Activated CD4-positive, alpha-beta T cell treated with anti-CD3 and anti-CD28 coated beads, Interleukin-2, amount 50 U/mL, for 48 hours (primary cell): ENCODE data around the gene TBC1D1.

Experiments
- DNase-seq, 2 experiments: peaks; one replicate each; pipeline ENCODE4 v3.0.0-alpha.2; 2020

Gene TBC1D1

DNA sequence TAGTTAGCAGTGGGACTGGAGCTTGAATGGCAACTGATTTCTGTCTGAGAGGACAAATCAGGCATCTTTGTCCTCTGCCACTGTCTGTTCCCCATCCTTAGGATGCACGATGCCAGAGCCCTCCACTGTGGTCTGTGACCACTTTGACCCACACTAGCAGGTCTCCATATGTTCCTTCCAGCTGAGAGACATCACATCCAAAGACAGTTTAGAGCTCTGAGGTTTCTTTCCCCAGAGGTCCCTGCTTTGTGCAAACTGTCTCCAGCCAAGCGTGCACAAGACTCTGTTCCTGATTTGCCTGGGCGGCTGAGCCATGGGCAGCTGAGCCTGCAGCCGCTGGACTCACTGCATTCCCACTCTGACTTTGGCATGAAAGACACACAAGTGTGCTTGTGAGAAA lies 167.3 kb downstream of the TBC1D1 start:
- no peak for DNase-seq

DNA sequence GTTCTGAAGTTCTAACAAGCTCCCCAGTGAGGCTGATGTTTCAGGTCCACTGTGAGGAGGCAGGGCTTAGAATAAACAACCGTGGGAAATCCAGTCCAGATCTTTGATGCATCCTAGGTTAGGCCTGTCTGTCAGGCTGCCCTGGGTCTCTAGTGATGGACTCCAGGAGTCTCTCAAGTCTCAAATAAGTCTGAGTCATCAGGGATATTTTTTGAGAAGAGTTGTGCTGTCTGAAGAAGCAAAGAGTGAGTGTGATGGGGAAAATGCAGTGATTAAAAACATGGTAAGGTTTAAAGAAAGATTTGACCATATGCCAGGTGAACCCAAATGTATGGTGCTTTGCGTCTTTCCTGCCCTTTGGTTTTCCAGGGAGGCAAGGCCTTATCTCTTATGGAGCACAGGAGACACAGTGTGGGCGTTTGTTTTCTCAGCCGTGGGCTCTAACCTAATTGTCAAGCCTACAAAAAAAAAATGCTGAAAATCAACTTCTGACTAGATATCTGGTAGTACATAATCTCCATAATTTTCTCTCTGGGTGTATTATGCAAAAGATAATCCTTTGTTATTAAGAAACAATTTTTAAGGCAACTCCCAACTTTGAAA lies 170.0 kb downstream of the TBC1D1 start:
- no peak for DNase-seq

DNA sequence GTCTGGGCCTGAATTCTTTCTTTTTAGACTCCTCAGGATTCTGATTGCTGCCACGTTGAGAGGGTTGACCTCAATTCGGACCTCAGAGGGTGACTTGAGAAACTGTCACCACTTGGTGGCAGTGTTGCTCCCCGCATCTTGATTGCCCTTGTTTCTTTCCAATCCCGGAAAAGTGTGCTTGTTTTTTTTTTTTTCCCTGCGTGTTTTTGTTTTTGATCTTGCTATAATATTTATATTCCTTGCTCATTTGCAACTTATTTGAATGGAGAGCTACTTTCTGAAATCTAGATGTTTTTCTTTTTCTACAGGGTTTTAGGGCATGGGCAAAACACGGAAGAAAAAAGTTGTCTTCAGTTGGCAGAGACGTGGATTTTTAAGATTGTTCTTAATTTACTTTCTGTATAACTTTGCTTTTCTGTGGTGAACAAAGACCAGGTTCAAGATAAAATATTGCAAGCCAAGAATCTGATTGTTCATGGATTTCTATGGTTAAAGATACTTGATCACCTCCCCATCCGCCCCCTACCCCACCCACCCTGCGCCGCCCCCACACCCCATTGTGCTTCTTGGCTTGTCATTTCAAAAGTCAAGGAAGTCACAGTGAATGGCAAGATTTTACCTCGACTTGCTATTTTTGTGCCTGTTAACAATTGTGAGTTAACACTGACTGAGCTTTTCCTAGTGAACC lies 171.3 kb downstream of the TBC1D1 start:
- DNase-seq = peak; percentile 72 to 80

DNA sequence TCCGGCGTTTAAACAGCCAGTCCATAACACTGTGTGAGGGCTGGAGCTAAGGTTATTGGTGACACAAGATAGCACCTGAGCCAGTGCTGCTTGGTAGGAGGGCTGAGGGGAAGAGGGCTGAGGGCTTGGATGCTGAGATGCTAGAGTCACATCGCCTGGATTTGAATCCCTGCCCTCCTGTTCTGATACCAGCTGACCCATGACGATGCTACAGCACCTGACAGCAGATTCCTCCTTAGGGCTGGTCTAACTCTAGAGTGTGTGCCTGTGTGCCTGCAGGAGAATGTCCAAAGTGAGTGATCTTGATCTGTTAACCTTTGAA lies 171.9 kb downstream of the TBC1D1 start:
- no peak for DNase-seq

DNA sequence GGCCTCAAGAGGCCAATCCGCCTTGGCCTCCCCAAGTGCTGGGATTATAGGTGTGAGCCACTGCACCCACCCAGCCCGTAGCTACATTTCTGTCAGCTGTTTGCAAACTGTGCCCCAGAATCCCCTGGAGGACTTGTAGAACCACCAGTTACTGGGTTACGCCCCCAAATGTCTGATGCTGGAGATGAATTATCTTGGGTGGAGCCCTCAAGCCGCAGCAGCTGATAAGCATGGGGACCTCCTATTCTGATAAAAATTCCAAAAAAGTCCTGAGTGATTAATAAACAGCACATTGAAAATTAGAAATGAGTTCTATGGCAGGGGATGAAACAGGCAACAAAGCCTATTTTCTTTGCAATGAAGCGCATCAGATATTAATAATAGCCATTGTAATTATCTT lies 174.3 kb downstream of the TBC1D1 start:
- DNase-seq = no peak

DNA sequence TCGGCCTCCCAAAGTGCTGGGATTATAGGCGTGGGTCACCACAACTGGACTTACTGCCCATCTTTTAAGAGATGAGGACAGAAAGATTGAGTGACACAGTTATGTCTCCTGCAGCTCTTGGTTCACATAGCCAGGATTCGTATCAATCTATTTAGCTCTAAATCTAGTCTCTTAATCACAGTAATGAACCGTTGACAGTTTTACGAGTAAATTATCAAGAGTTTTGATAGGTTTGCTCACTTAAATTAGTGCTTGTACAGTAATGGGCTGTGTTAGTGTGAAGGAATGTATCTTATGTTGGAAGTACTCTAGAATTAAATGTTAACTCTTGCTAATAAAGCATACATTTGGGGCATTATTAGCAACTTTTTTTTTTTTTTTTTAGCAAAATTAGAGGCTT lies 175.0 kb downstream of the TBC1D1 start:
- no peak for DNase-seq

DNA sequence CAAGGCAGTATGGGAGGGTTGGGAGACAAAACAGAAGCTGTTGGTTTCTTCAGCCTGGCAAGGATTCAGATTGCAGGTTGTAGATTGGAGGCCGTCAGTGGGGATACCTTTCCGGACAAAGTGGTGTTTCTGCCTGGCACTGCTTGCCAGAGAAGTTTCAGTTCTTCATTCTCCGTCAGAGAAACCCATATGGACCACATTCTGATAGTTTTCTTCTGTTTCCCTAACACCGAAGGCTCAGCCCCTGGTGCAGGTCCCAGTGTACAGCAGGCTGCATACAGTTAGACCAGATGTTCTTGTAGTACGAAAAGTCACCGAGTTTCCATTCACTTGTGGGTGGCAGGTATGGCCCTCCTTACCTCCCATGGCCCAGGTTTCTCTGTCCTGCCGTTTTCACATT lies 176.6 kb downstream of the TBC1D1 start:
- DNase-seq = no peak

DNA sequence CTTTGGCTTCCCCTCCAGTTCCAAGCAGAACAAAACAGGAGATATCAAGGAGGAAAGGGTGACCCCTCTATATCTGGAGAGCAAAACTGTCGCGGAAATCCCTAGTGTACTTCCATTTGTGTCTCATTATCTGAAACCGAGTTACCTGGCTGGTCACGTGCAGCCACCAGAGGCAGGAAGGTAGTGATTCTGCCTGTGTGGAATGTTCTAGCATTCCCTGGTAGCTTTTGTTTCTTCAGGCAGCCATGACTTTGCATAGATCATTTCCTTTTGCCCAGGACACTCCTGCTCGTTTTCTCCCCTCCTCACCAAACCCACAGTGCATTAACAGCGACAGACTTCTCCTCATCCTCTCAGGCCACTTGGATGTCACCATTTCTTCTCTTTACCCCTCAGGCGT lies 177.2 kb downstream of the TBC1D1 start:
- DNase-seq = no peak

DNA sequence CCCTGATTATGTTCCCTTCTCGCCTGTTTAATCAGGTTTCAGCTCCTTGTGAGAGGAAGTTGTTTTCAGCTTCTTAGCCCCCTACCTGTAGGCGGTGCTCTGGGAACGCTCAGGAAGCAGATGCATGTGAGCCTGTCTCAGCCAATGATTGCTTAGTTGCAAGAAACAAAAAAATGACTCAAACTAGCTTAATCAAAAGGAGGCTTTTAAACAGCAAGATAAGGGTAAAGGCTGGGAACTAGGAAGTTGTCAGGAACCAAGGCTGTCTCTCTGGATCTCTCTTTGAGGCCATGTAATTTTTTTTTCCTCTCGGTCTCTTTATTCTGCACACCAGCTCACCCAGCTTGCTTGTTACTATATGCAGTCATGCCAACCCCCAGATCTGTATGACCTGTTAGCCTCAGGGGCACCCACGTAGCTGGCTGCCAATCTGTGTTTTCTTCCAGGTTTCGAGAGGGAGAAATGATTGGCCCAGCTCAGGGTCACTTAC lies 178.4 kb downstream of the TBC1D1 start:
- DNase-seq = peak; percentile 21 to 42

DNA sequence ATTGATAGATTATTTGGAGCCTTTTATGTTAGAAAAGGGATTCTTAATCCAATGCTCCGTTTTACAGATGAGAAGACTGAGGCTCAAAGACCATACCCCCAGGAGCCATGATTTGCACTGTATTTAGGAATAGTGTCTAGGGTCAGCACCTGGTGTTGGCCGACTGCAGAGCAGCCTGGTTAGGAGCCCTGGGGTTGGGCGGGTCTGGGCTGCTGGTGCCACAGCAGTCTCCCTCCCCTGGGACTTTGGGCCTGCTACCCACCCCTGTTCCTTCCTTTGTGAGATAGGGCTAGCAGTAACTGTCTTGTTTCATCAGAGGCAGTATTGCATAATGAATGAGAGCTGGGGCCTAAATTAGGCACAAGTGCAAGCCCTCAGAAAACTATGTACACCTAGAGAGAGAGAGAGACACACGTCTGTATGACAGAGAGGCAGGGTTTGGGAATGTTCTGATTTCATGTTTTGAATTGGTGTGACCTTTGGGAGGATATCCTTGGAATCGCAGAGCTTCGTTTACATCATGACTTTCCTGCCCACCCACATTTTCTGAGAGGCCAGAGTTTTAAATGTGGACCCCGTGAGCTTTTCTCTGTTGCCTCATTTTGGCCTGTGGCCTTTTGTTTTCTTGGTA lies 181.0 kb downstream of the TBC1D1 start:
- no peak for DNase-seq

DNA sequence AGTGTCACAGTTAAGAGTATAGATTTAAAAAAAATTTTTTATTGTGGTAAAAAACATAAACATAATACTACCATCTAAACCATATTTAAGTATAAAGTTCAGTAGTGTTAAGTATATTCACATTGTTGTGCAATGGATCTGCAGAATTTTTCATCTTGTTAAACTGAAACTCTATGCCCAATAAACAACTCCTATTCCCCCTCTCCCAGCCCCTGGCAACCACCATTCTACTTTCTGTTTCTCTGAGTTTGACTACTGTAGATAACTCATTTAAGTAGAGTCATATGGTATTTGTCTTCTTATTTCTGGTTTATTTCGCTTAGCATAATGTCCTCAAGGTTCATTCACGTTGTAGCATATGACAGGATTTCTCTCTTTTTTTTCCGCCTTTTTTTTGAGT lies 181.7 kb downstream of the TBC1D1 start:
- DNase-seq = no peak

DNA sequence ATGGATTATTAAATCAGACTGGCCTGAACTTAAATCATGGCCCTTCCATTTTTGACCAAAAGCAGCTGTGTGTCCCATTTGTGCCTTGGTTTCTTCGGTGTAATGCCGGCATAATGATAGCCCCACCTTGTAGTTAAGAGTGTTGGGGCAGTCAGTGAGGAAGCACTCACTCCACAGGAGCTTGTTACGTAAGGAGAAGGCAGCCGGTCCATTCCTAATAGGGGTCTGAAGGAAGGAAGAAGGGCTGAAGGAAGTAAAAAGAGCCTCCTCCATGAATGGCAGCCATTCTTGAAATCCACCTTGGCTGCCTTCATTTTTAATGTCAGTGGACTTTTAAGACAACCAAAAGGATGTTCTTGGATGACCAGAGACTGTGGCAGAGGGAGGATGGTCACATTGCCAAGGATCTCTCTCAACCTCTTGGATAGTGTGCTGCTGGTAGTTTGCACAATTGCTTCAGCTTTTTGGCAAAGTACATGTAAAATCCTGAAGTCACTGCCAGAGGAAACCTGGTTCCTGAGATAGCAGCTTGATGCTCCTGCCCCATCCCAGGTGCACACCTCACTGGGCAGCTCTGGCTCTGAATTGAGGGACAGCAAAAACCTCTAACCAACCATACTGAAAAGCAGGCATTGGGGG lies 182.8 kb downstream of the TBC1D1 start:
- DNase-seq = no peak

DNA sequence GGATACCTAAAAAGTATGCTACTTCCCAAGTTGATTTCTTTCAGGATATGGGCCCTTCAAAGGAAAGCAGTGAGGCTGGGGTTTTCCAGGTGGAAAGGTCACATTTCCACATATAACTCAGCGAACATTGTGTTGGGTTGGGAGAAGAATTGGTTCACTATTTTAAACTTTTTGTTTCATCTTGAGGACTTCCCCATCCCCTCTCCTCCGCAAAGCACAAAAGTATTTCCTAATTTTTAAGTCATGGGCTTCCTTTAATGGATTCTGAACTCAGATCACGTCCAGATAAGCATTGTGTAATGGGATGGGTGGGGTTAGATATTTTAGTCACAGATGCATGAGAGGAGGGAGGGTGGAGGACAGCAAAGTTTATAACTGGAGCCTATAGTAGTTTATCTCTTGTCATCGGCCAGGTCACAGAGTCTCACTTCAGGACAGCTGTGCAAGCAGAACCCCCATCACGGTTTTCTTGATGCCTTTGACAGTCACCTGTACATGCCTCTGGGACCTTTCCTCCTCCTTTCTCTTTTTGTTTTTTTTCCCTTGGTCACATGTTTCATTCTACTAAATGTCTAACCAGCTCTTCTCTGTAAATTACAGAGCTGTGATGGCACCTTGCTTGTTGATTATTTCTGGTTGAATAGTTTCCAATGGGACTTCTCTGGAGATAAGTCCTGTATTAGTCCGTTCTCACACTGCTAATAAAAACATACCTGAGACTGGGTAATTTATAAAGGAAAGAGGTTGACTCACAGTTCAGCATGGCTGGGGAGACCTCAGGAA lies 184.7 kb downstream of the TBC1D1 start:
- DNase-seq = no peak

DNA sequence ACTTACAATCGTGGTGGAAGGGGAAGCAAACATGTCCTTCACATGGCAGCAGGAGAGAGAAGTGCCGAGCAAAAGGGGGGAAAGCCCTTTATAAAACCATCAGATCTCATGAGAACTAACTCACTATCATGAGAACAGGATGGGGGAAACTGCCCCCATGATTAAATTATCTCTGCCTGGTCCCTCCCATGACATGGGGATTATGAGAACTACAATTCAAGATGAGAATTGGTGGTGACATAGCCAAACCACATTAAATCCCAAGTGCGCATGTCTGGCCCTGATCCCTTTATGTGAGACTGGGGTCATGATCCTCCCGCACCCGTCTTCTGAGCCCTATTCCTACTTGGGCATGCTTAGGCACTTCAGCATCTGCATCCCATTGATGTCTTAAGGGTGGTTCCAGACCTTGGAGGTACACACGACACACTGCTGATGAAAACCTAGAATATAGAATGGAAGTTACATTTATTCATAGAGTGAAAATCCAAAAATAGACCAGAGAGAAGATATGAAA lies 185.3 kb downstream of the TBC1D1 start:
- no peak for DNase-seq

DNA sequence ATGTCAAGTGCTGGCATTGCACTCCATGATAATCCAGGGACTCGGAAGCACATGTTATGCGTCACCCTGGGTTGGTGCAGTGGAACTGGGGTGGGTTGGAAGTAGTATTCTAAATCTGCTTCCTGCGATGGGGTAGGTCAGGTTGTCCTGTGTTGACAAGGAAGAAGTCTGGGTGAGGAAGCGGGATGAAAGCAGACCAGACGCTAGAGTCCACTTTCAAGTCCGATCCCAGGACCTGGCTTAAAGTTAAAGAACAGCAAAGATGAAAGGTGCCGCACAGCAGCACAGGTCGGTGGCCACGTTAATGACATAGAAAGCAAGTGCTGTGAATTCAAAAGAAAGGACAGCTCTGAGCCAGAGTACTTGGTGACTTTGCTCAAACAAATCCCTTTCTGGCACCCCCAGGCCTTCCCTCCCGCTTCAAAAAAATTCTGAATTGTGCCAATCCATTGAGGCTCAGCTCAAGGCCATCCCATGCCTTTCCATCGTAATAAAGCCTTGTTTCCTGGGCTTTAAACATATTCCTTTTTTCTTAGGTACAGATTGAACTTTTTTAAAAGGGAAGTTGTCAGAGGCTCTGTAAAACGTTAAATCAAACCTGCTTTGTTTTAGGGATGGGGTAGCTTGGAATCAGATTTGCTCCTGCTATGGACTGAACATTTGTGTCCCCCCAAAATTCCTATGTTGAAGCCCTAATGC lies 187.1 kb downstream of the TBC1D1 start:
- DNase-seq = no peak

DNA sequence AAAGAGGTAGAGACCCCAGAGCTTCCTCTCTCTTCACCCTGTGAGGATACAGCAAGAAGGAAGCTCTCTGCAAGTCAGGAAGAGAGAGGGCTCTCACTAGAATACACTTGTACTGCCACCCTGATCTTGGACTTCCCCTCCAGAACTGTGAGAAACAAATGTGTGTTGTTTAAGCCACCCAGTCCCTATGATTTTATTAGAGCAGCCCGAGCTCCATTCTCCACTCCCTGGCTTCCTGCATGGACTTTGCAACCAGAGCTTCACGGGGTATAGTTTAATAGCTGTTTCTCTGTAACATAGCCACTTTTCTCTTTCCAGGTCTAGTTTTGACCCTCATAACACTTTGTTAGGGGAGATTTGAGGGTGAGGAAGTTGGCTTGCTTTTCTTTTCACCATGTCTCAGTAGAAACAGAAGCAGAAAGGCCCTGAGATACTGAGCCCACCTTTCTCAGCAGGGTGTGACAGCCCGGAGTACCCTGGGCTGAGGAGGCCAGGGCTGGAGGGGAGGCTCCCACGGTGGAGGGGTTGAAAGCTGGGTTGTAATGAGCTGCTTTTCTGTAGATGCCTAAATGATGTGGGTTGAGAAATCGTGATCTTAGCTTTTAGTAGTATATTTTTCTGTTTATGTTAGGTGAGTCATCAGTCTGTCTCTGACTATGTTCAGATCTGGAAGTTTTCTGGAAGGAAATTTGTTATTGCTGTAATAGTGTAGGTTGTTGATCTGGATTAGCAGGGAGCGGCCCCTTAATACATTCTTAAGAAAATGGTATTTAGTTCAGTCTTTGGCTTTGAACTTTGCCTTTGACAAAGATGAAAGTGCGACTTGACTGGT lies 187.9 kb downstream of the TBC1D1 start:
- DNase-seq = no peak

DNA sequence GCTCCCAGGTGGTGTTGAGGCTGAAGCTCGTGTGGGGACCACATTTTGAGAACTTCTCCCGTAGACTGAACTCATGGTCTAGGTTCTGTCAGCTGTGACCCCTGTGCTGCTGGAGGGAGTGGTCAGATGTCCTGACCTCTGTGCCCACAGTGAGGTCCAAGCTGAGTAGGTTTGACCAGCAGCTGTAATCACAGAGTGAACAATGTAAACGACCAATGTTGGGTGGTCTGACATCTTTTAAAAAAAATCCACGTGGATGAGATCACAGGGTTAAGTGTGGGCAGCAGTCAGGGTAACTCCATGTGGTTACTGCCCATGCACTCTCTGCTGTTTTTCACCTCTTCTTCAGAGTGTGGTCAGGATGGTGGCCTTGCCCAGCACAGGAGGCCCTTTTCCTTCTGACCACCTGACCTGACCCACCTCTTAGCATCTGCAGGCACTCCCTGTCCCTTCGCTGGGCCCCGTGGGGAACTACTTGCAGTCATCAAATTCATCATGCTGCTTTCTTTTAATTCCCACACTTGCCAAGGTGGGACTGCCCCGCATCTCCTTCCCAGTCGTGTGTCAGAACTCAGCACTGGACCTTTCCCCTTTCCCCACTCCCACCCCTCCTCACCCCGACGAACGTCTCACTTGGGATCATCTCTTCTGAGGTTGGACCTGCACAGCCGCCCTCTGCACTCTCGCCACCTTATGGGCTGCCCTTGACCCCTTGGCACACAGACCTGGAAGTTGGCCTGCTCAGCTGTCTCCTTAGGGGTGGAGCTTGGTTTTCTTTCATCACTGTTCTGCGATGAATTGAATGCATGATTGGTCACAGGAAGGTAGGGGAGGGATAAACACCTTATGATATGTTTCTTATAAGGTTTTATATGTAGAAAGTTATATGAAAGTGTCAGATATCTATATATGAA lies 189.4 kb downstream of the TBC1D1 start:
- no peak for DNase-seq

DNA sequence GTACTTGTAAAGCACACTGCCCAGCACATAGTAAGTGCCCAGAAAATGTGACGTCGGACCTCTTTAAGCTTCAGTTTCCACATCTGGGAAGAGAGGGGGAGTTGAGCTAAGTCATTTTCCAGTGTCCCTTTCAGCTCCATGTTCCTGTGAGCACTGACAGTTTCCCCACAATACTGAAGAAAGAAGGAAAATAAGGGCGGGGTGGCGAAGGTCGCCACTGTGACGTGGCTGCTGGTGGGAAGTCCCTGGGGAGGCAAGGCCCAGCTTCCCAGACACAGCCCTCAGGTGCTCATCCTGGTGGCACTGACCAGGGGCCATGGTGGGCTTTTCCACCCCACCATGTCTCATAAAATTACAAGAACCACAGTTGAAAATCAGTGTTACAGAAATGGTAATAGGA lies 191.1 kb downstream of the TBC1D1 start:
- DNase-seq = no peak

DNA sequence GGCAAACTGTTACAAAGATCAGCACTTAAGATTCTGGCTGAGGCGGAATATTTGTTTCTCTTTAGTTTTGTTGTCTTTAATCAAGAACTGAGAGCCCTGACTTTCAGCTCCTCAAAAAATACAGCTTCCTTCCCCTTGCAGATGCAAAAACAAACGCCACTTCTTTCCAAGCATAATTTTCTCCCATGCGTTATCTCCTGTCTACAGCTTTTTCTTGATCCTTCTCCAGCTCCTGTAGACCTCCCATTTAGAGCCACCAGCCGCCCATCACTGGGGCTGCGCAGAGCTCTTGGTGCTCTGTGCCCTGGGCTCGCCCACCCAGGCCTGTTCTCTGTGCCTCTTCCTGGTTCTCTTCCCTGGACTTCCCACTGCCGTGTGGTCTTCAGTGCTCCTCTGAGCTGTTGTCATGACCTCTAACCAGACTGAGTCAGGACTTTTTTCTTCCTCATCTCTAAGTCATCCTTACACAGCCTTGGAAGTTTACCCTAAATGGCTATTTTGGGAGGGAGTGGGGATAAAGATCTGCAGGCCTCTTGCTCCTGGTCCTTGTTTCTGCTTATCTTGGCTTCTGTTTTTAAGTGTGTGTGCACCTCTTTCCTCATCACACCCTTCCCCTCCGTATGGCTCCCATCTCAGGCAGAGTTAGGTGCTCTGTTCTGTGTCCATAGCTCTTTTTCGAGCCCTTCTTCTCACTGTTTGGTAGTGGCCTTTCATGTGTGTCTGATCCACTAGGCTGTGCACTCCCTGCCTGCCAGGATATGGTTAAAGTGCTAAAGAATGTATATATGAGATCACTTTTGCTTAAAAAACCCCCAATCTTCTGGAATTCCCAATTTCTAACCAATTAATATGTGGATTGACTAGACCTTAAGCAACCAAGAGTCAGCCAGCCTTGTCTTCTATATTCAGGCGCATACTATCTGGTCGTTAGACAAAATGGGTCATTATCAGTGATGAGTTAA lies 191.8 kb downstream of the TBC1D1 start:
- DNase-seq = no peak
